Right lobe of liver (tissue), 6 donors: ENCODE measurements around the gene STH. TPM values are rescaled to one million over a fixed set of nuclear protein-coding genes. Genes with fewer than 3 reads are reported as not detected.

Source experiments
- ATAC-seq, 4 donors: fragments of 200-7000 bp; cut with Tn5 transposase; one replicate each; pipeline ENCODE4 v1.9.1; 2020; ENCODE audit warnings: mild to moderate bottlenecking in 4 of 4, moderate library complexity in 4 of 4
- DNase-seq, 3 donors: peaks; one replicate each; pipeline ENCODE4 v3.0.0-alpha.2; 2020
- H3K27ac ChIP-seq, 3 donors: fragments of 200-600 bp; one replicate each; pipeline ENCODE4 v1.8.0; 2022
- H3K27me3 ChIP-seq, 2 donors: fragments of 200-600 bp; one replicate each; pipeline ENCODE4 v1.8.0; 2022
- H3K36me3 ChIP-seq, 4 donors: fragments of 200-600 bp; sonication (generic) in 1 of 4; one replicate each; pipeline versions ENCODE4 v1.5.1 to v1.8.0; 2017 to 2022; ENCODE audit warnings: control low read depth in 1 of 4
- H3K4me1 ChIP-seq, 4 donors: fragments of 200-600 bp; sonication (generic) in 1 of 4; one replicate each; pipeline versions ENCODE4 v1.5.1 to v1.8.0; 2017 to 2022; ENCODE audit warnings: control low read depth in 1 of 4
- H3K4me3 ChIP-seq, 3 donors: fragments of 200-600 bp; one replicate each; pipeline ENCODE4 v1.8.0; 2022
- H3K9me3 ChIP-seq, 4 donors: fragments of 200-600 bp; sonication (generic) in 1 of 4; one replicate each; pipeline versions ENCODE4 v1.5.1 to v1.8.0; 2017 to 2022; ENCODE audit warnings: control low read depth in 1 of 4
- POLR2A ChIP-seq: fragments of 450-650 bp; IDR thresholded peaks from one replicate; pipeline ENCODE4 v1.6.1; 2017; ENCODE audit warnings: antibody characterized with exemption, mild to moderate bottlenecking
- WGBS: methylation state at CpG from one replicate; pipeline ENCODE4 v1.1.6; 2018; ENCODE audit warnings: low coverage, low lambda C conversion rate; ENCODE audit not compliant: insufficient coverage; ENCODE audit errors: missing lambda C conversion rate; 5-methylcytosine and 5-hydroxymethylcytosine counted together
- intact Hi-C, 2 donors: fragments of 100-400 bp; cut with DNase I; formaldehyde crosslinking; loops; one replicate each; pipeline versions ENCODE4 v1.11.2 to v1.14.1; 2022
- total RNA-seq, 6 experiments: library from RNA; depleted of rRNA in 2 of 6; stranded (reverse); fragments of >200 nt in 2 of 6; fragmentation: NEBNext Ultra II Directional in 3 of 6; extraction: Animal tissue kit (Norgen Biotek cat#: 25700) in 3 of 6; gene quantifications; one replicate each; pipeline versions ENCODE4 v1.1.0 to v1.2.4, GENCODE V29; 2016 to 2023
- TF ChIP-seq, protein P1 (sequence below), 4 donors: fragments of 200-600 bp in 3 of 4; fragments of 450-650 bp in 1 of 4; IDR thresholded peaks; one replicate each; pipeline versions ENCODE4 v1.5.1 to v1.8.0; 2016 to 2022; ENCODE audit warnings: antibody characterized with exemption in 4 of 4, mild to moderate bottlenecking in 2 of 4
- donor health status: DM: no; HTN: yes; CAD: no.
- donor health status: DM: no; HTN: no; CAD: no.
- donor health status: DM: no; HTN: no; CAD: no.
- donor health status: DM: no; HTN: yes; CAD: no.
- donor health status: DM: no; HTN: yes; CAD: no.

STH gene
- total RNA-seq, 6 experiments from 2014 or later = not detected

GRCh38 chr17:45992175-45992574, 6.9 kb upstream of the STH start:
- Histone ChIP-seq H3K36me3 (no peaks in the 10 kb centered on the region), H3K4me3 (no peak overlapping the region), H3K4me1 (no peaks in the 10 kb centered on the region), H3K27ac (no peak overlapping the region), H3K27me3 (no peaks in the 10 kb centered on the region), H3K9me3 (no peaks in the 10 kb centered on the region)
- TF ChIP-seq, protein P1, sequence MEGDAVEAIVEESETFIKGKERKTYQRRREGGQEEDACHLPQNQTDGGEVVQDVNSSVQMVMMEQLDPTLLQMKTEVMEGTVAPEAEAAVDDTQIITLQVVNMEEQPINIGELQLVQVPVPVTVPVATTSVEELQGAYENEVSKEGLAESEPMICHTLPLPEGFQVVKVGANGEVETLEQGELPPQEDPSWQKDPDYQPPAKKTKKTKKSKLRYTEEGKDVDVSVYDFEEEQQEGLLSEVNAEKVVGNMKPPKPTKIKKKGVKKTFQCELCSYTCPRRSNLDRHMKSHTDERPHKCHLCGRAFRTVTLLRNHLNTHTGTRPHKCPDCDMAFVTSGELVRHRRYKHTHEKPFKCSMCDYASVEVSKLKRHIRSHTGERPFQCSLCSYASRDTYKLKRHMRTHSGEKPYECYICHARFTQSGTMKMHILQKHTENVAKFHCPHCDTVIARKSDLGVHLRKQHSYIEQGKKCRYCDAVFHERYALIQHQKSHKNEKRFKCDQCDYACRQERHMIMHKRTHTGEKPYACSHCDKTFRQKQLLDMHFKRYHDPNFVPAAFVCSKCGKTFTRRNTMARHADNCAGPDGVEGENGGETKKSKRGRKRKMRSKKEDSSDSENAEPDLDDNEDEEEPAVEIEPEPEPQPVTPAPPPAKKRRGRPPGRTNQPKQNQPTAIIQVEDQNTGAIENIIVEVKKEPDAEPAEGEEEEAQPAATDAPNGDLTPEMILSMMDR (IDR thresholded peaks at IDR 0.05) = no peak
- no peak for TF ChIP-seq POLR2A
- WGBS = 63% methylated on average over 4 of the region's 6 CpGs
- intact Hi-C loops = no loop called here
- ATAC-seq (no peak), DNase-seq (no peak)

DNA sequence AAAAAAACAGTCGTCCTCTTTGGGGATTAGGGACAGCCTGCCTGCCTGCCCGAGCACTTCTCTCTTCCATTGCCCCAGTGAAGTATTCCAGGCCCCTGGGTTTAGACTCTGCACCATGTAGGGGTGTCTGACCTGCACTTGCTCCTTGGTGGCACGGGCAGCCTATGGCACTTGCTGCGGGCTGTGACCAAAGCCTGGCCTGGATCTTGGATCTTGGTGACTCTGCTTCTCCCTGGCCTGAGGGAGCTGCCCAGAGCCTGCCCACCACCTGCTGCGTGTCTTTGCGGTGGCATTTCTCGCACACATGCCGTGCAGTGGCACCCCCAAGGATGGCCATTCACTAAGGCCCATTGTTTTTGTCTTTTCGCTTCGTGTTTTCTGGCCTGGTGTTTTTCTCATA, 6.1 kb upstream of the STH start:
- ATAC-seq = peak in 1 of 4 donors; percentile 29
- intact Hi-C loops = no loop called here
- Histone ChIP-seq H3K4me1 (no peaks in the 10 kb centered on the region), H3K27ac (no peak overlapping the region), H3K4me3 (no peak overlapping the region), H3K9me3 (no peaks in the 10 kb centered on the region), H3K27me3 (no peaks in the 10 kb centered on the region), H3K36me3 (no peaks in the 10 kb centered on the region)
- no peak for TF ChIP-seq POLR2A
- TF ChIP-seq, protein P1 (IDR thresholded peaks at IDR 0.05) = no peak
- whole genome bisulfite sequencing = 84% methylated on average over 8 of the region's 10 CpGs
- no peak for DNase-seq

DNA sequence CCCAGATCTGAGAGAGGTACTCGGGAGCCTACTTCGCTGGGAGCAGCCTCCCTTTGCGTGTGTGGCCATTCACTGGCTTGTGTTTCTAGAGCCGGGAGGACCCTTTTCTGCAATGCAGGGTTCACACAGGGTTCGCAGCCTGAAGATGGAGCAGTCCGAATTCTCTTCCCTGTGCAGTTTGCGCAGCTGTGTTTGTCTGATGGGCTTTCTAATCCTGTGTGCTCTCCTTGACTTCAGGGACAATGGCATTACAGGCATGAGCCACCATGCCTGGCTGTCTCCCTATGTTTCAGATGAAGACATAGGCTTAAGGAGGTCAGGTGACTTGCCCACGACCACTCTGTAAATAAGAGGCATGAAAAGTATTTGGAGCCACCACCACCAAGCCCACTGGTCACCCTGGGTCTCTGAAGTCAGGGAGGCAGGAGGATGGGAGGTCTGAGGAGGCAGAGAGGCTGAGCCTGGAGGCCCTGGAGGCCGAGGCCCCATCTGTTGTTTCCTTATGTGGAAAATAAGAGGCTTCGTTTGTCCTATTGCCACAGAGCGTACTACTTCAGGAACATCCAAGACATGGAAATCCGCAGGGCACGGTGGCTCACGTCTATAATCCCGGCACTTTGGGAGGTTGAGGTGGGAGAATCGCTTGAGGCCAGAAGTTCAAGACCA, 5.0 kb upstream of the STH start:
- H3K9me3 ChIP-seq = no peaks in the 10 kb centered on the region
- no peak for DNase-seq
- ATAC-seq = no peak
- intact Hi-C loops = no loop called here
- H3K36me3 ChIP-seq = no peaks in the 10 kb centered on the region
- 82% methylated on average over 7 of the region's 16 CpGs for WGBS
- no peaks in the 10 kb centered on the region for H3K27me3 ChIP-seq
- H3K4me1 ChIP-seq = no peaks in the 10 kb centered on the region
- H3K4me3 ChIP-seq = no peak overlapping the region
- TF ChIP-seq, protein P1 (IDR thresholded peaks at IDR 0.05) = no peak
- TF ChIP-seq POLR2A = no peak
- H3K27ac ChIP-seq = no peak overlapping the region

- Histone ChIP-seq H3K27ac (no peak overlapping the region), H3K27me3 (no peaks in the 10 kb centered on the region), H3K9me3 (no peaks in the 10 kb centered on the region), H3K4me1 (no peaks in the 10 kb centered on the region), H3K4me3 (no peak overlapping the region), H3K36me3 (no peaks in the 10 kb centered on the region)
- no peak for DNase-seq
- intact Hi-C loops = no loop called here
- TF ChIP-seq POLR2A = no peak
- TF ChIP-seq, protein P1 (IDR thresholded peaks at IDR 0.05) = no peak
- WGBS = 83% methylated on average over 1 of the region's 8 CpGs
- no peak for ATAC-seq
These were observed 4.1 kb upstream of the STH start for GRCh38 chr17:45994987-45995386.
